Activated naive CD8-positive, alpha-beta T cell treated with anti-CD3 and anti-CD28 coated beads, Interleukin-2, amount 50 U/mL, for 16 hours (primary cell): Measurements from ENCODE around the gene EDN2.

ENCODE experiments used
- DNase-seq: peaks from one replicate; pipeline ENCODE4 v3.0.0-alpha.2; 2020; ENCODE audit warnings: low read depth, low spot score

EDN2 gene

GRCh38 chr1:41484402-41485241 lies at the start of gene EDN2:
EDN2 (minus strand) TSS chr1:41484683; CDS start chr1:41484601, 82 bp downstream.
- DNase-seq = no peak

- no peak for DNase-seq
Observed at GRCh38 chr1:41533731-41534080, 49.2 kb upstream of the EDN2 start.

DNA sequence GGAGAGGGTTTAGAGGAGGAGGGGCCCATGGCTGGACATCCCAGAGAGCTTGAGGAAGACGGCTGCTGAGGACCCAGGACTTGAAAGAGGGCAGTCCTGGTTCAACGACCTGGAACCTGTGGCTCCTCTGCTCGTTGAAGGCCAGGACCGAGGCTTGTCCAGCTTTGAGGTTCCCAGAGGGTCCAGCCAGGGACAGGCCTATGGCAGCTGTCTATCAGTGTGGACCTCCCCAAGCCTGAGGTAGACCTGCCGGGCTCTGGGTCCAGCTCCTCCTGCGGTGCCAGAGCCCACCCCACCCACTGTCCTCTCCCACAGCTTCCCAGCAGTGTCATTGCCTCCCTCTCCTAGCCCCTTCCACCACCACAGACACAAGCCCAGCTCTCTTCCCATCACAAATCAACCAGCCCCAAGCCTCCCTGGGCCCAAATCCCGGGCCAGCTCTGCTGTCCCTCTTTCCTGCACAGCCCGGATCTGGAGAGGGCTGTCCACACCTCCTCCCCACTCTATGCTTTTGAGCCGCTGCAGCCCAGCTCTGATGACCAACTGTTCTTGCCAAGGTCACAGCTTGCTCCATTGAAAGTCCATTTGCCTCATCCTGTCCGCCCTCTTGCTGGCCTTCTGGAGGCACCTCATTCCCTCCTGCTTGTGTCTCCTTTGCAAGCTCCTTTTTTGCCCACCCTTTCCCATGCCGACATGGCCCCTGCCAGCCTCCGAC lies 48.7 kb upstream of the EDN2 start:
- no peak for DNase-seq

GRCh38 chr1:41532206-41532975 lies 47.9 kb upstream of the EDN2 start:
- no peak for DNase-seq

GRCh38 chr1:41530411-41530810 lies 45.9 kb upstream of the EDN2 start:
- no peak for DNase-seq

GRCh38 chr1:41529621-41530395 lies 45.3 kb upstream of the EDN2 start:
- no peak for DNase-seq

DNA sequence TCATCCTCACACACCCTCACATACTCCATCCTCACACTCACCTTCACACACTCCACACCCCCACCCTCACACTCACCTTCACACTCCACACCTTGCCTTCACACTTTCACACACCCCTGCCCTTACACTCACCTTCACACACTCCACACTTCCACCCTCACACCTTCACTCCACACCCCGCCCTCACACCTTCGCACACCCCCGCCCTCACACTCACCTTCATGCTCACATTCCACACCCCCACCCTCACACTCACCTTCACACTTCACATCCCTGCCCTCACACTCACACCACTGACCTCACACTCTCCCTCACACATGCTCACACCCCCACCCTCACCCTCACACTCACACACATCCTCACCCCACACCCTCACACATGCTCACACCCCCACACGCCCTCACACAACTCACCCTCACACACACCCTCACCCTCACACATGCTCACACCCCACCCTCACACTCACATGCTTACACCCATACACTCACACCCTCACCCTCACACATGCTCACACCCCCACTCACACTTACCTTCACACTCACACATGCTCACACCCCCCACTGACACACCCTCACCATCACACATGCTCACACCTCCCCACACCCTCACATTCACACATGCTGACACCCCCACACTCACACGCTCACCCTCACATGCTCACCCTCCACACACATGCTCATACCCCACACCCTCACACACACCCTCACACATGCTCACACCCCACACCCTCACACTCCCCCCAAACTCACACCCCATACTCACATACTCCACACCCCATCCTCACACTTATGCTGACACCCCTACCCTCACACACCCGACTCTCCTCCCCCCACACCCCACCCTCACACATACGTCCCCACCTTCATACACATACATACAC lies 44.5 kb upstream of the EDN2 start:
- no peak for DNase-seq

DNA sequence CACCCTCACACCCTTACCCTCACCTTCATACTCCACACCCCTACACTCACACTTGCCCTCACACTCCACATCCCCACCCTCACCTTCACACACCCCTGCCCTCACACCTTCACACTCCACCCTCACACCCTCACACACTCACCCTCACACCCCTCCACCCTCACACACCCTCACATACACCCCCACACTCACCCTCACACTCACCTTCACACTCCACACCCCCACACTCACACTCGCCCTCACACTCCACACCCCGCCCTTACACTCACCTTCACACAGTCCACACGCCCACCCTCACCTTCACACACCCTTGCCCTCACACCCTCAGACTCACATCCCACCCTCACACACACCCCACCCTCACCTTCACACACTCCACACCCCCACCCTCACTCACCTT lies 43.6 kb upstream of the EDN2 start:
- DNase-seq = no peak

DNA sequence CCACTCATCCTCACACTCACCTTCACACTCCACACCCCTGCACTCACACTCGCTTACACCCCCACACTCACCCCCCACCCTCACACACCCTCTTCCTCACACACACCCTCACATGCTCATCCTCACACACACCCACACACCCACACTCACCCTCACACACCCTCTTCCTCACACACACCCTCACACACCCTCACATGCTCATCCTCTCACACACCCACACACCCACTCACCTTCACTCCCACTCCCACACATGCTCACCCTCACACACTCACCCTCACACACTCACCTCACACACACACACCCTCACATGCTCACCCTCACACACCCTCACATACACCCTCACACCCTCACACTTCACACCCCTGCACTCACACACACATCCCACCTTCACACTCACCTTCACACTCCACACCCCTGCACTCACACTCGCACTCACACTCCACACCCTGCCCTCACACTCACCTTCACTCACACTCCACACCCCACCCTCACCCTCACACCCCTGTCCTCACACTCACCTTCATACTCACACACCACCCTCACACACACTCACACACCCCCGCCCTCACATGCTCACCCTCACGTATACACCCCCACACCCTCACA lies 42.6 kb upstream of the EDN2 start:
- DNase-seq = no peak

DNA sequence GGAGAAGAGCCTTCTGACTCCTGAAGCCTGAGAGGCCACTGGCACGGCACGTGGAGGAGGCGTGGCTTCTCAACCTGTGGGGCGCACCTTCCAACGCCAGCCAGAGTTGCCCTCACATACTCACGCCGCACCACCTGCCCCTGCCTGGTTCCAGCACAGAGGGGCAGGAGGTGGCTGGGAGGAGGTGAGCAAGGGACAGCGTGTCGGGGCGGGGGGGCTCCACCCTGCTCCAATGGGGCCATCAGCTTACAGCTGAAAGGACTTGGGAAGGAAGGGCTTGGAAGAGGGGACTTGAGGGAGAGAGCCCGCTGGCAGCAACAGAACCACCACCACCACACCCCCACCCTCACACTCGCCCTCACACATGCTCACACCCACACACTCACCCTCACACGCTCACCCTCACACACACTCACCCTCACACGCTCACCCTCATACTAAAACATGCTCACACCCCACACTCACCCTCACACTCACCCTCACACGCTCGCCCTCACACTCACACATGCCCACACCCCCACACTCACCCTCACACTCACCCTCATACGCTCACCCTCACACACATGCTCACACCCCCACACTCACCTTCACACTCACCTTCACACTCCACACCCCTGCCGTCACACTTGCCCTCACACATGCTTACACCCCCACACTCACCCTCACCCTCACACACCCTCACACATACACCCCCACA lies 41.6 kb upstream of the EDN2 start:
- DNase-seq = no peak

DNA sequence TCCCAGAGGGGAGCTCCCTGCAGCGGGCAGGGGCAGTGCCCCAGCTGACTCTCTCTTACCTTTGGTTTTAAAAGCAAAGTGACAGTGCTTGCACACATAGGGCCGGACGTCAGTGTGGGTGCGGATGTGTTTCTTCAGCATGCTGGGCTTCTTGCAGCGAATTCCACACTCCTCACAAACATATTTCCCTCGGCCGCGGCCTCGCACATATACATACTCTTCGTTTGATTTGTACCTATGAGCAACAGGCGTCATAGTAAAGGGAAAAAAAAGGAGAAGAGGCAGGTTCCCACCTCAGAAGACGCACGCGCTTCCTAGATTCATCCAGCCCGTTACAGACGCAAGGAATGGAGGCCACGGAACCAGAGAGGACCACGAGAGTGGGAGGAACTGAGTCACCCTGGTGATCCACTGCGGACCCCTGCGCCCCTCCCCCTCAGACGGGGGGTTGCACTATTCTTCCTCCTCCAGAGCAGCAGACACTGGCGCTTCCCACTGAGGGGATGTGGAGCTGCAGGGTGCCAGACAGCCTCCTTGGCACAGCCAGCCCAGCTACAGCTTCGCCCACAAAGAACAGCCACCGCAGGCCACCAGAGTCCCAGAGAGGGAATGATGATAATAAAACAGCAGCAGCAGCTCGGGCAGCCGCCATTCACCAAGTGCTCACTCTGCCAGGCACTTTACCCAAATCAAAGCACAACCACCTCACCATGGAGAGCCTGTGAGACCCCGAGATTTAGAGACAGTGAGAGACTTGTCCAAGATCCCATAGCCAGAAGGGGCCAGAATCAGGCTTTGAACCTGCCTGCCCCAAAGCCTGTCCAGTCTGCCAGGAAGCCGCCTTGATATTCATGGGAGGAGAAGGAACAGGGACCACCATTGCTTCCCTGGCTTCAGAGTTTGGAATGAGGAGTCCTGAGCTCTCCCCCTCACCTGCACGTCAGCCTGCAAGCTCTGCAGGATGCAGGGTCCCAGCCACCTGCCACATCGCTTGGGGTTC lies 40.5 kb upstream of the EDN2 start:
- no peak for DNase-seq

DNA sequence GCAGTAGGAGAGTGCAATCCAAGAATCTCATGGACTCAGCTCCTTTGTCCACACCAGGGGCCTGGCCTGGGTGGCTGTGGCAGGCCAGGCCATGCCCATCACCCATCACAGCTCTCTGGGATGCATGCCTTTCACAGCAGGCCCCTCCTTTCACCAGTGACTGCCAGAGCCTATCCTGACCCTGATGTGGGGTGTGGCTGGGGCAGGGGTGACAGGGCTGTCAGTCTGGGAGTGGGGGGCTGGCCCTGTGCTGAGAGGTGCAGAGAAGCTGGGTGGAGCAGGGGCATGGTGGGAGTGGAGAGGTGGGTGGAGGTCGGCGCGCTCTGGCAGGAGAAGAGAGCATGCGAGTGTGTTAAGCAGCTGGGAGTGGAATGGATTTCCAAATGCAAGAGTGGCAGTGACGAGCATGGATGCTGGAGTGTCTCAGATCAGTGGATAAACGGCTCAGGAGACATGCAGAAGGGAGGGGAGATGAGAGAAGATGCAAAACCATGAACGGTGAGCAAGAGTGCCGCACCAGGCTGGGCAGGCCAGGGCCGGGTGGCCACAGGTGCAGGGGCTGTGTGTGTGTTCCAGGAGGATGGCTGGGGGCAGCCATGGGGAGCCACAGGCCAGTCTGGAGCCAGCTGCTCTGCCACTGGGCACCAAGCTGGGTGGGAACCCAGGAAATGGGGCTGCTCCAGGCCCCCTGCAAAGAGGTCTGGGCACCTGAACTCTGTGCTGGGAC lies 39.6 kb upstream of the EDN2 start:
- no peak for DNase-seq

DNA sequence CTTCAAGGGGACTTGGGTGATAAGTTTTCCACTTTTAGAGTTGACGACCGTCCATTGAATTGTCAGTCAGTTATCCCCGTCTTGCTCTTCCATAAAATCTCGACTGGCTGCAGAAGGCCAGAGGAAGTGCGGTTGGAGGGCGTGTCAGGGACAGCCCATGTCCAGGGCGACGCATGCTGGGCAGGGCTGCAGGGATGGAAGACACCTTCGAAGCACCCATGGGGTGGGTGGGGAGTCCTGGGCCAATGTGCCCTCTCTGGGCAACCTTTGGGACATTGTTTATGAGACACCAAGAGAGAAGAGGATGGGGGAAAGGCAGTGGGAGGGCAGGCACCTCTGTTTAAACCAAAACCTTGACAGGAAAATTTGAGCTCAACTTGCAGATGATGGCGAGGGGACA lies 38.6 kb upstream of the EDN2 start:
- DNase-seq = no peak

DNA sequence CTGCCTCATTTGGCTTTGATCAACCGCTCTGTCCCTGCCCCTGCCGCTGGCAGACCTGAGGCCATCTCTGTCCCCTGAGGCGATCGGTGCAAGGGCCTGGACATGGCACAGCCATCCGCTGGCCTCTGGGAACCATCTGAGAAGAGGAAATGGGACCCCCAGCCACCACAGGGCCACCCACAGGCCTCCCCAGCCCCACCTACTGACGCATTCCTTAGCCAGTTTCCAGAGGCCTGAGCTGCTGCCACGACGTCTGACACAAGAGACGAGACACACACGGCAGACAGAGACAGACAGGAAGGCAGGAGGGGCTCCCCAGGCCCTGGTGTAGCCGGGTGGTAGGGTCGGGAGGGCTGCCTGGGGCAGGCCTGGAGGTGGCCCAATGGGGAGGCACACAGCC lies 37.3 kb upstream of the EDN2 start:
- DNase-seq = no peak

DNA sequence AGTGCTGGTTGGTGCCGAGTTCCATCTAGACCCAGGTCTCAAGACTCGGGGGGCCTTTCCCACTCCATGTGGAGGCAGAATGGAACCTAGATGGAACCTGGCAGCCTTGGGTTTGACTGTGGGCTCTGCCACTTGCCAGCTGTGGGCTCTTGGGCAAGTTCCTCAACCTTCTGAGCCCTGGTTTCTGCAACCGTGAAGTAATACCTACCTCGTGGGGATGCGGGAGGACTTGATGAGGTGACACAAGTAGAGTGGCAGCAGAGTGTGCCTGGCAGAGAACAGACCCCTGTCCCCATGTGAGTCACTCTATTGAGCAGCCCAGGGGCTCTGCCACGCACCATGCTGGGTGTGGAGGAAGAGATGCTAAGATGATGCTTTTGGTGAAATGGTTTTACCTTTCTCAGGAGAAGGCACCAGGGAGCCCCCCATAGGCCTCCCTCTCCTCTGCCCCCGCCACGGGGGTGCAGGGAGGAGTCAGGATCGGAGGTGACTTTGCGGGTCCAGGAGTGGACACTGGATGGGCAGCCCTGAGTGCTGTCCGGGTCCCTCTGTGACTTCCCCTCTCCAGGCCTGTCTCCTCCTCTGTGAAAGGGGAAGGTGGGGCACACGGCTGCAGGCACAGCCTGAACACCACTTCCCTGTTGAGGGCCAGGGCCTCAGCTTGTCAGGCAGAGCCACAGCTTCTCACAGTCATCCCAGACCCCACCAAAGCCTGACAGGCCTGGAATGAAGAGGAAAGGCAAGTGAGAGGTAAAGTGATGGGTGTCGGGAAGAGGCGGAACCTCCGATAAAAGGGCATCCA lies 36.7 kb upstream of the EDN2 start:
- DNase-seq = no peak

- no peak for DNase-seq
Observed at GRCh38 chr1:41519667-41520066, 35.2 kb upstream of the EDN2 start.

- no peak for DNase-seq
Observed at GRCh38 chr1:41518471-41518870, 34.0 kb upstream of the EDN2 start.
